Skeletal muscle tissue (tissue), 4 donors: Measurements from ENCODE around the gene TGM1. TPM values are rescaled to one million over a fixed set of nuclear protein-coding genes. Genes with fewer than 3 reads are reported as not detected.
"Not testable (repeated sequence)": the region's sequence is repeated elsewhere in the genome, so short reads cannot be mapped to it uniquely, and the experiment has no call there.

ENCODE experiments used
- H3K27ac ChIP-seq: one replicate; pipeline ENCODE4 v1.7.0; 2013; ENCODE audit warnings: mild to moderate bottlenecking, low read depth, low read length, inconsistent platforms
- H3K27me3 ChIP-seq, 3 donors: one replicate each; pipeline ENCODE4 v1.7.0; 2013; ENCODE audit warnings: low read length in 3 of 3; ENCODE audit not compliant: control insufficient read depth in 3 of 3, insufficient read depth in 3 of 3
- H3K36me3 ChIP-seq, 3 donors: one replicate each; pipeline ENCODE4 v1.7.0; 2013; ENCODE audit warnings: low read length in 3 of 3; ENCODE audit not compliant: control insufficient read depth in 3 of 3, insufficient read depth in 3 of 3
- H3K4me1 ChIP-seq, 3 donors: one replicate each; pipeline ENCODE4 v1.7.0; 2013; ENCODE audit warnings: low read length in 3 of 3, mild to moderate bottlenecking in 3 of 3; ENCODE audit not compliant: control insufficient read depth in 3 of 3, insufficient read depth in 3 of 3
- H3K4me3 ChIP-seq, 3 donors: one replicate each; pipeline ENCODE4 v1.7.0; 2013; ENCODE audit warnings: low read length in 3 of 3
- H3K9ac ChIP-seq, 3 donors: one replicate each; pipeline ENCODE4 v1.7.0; 2013; ENCODE audit warnings: low read length in 3 of 3, mild to moderate bottlenecking in 3 of 3, moderate library complexity in 2 of 3, low read depth in 1 of 3
- H3K9me3 ChIP-seq, 3 donors: one replicate each; pipeline ENCODE4 v1.7.0; 2013; ENCODE audit warnings: low read length in 3 of 3; ENCODE audit not compliant: control insufficient read depth in 3 of 3
- total RNA-seq: library from RNA; depleted of rRNA; stranded (reverse); fragments of >200 nt; gene quantifications from one replicate; pipeline ENCODE4 v1.2.3, GENCODE V29; 2014
- donor health status: Osteomylitis.

Gene TGM1
- total RNA-seq, 1 donor from 2014 or later, result 0.52 TPM

- H3K27ac ChIP-seq, result no peak overlapping the region
- H3K4me3 ChIP-seq, result no peak overlapping the region
- H3K4me1 ChIP-seq, result peaks cover 8 to 11% (median 9%) of the 10 kb centered on the region in 3 donors
- H3K27me3 ChIP-seq, result no peaks in the 10 kb centered on the region
- H3K36me3 ChIP-seq, result peaks cover 0 to 2% (median 0%) of the 10 kb centered on the region in 3 donors
- H3K9me3 ChIP-seq, result no peaks in the 10 kb centered on the region
- no peak overlapping the region for H3K9ac ChIP-seq
Measured at GRCh38 chr14:24246765-24247212, 16.2 kb downstream of the TGM1 start.

GRCh38 chr14:24245350-24245749 lies 17.6 kb downstream of the TGM1 start:
- H3K9ac ChIP-seq, H3K27me3 ChIP-seq, H3K36me3 ChIP-seq, H3K27ac ChIP-seq, H3K9me3 ChIP-seq, H3K4me3 ChIP-seq: not testable (repeated sequence)
- H3K4me1 ChIP-seq, result peaks cover 21 to 26% (median 23%) of the 10 kb centered on the region in 3 donors

GRCh38 chr14:24243336-24243836 lies 19.6 kb downstream of the TGM1 start:
- peak overlapping the region; percentile 100 for H3K27ac ChIP-seq
- peak overlapping the region; percentile 80 to 96 (median 96) for H3K4me3 ChIP-seq
- H3K4me1 ChIP-seq, result peaks cover 28 to 39% (median 37%) of the 10 kb centered on the region in 3 donors
- H3K9ac ChIP-seq, result peak overlapping the region; percentile 95 to 99 (median 97)
- H3K36me3 ChIP-seq, result peaks cover 27 to 28% (median 28%) of the 10 kb centered on the region in 3 donors
- H3K9me3 ChIP-seq, result no peaks in the 10 kb centered on the region
- H3K27me3 ChIP-seq, result no peaks in the 10 kb centered on the region

- peak overlapping the region; percentile 80 to 96 (median 96) for H3K4me3 ChIP-seq
- H3K36me3 ChIP-seq, result peaks cover 39 to 43% (median 41%) of the 10 kb centered on the region in 3 donors
- peak overlapping the region; percentile 100 for H3K27ac ChIP-seq
- H3K27me3 ChIP-seq, result no peaks in the 10 kb centered on the region
- peaks cover 40 to 52% (median 49%) of the 10 kb centered on the region in 3 donors for H3K4me1 ChIP-seq
- H3K9ac ChIP-seq, result peak overlapping the region; percentile 95 to 99 (median 97)
- no peaks in the 10 kb centered on the region for H3K9me3 ChIP-seq
Measured at GRCh38 chr14:24241829-24242443, 21.0 kb downstream of the TGM1 start.

GRCh38 chr14:24240110-24240918 lies 22.7 kb downstream of the TGM1 start:
- H3K27ac ChIP-seq, result peak overlapping the region; percentile 11

GRCh38 chr14:24238527-24239037 lies 24.4 kb downstream of the TGM1 start:
- Histone ChIP-seq H3K4me1 (peaks cover 55 to 79% (median 71%) of the 10 kb centered on the region in 3 donors), H3K36me3 (peaks cover 60 to 68% (median 66%) of the 10 kb centered on the region in 3 donors), H3K4me3 (no peak overlapping the region), H3K9me3 (no peaks in the 10 kb centered on the region), H3K9ac (no peak overlapping the region), H3K27me3 (no peaks in the 10 kb centered on the region), H3K27ac (no peak overlapping the region)

More at GRCh38 chr14:24240110-24240918, 22.7 kb downstream of the TGM1 start:
- Histone ChIP-seq H3K27me3 (no peaks in the 10 kb centered on the region), H3K36me3 (peaks cover 53 to 59% (median 58%) of the 10 kb centered on the region in 3 donors), H3K9ac (peak overlapping the region in 2 of 3 donors; percentile 51 to 99), H3K4me1 (peaks cover 44 to 65% (median 58%) of the 10 kb centered on the region in 3 donors), H3K4me3 (peak overlapping the region in 1 of 3 donors; percentile 1), H3K9me3 (no peaks in the 10 kb centered on the region)

GRCh38 chr14:24238123-24238522 lies 24.9 kb downstream of the TGM1 start:
- H3K36me3 ChIP-seq, result peaks cover 60 to 68% (median 66%) of the 10 kb centered on the region in 3 donors

GRCh38 chr14:24237463-24237955 lies 25.5 kb downstream of the TGM1 start:
- Histone ChIP-seq H3K27me3 (no peaks in the 10 kb centered on the region), H3K27ac (no peak overlapping the region)

More at GRCh38 chr14:24238123-24238522, 24.9 kb downstream of the TGM1 start:
- Histone ChIP-seq H3K4me1 (peaks cover 55 to 80% (median 71%) of the 10 kb centered on the region in 3 donors), H3K27me3 (no peaks in the 10 kb centered on the region), H3K9ac (peak overlapping the region in 1 of 3 donors; percentile 10), H3K4me3 (no peak overlapping the region), H3K9me3 (no peaks in the 10 kb centered on the region), H3K27ac (no peak overlapping the region)

GRCh38 chr14:24236689-24237462 lies 26.1 kb downstream of the TGM1 start:
- Histone ChIP-seq H3K4me1 (peaks cover 54 to 90% (median 73%) of the 10 kb centered on the region in 3 donors), H3K9me3 (no peaks in the 10 kb centered on the region), H3K27me3 (no peaks in the 10 kb centered on the region), H3K9ac (no peak overlapping the region), H3K36me3 (peaks cover 60 to 68% (median 66%) of the 10 kb centered on the region in 3 donors), H3K4me3 (no peak overlapping the region), H3K27ac (no peak overlapping the region)

More at GRCh38 chr14:24237463-24237955, 25.5 kb downstream of the TGM1 start:
- H3K9me3 ChIP-seq, result no peaks in the 10 kb centered on the region
- H3K36me3 ChIP-seq, result peaks cover 60 to 68% (median 66%) of the 10 kb centered on the region in 3 donors
- no peak overlapping the region for H3K4me3 ChIP-seq
- H3K9ac ChIP-seq, result peak overlapping the region in 2 of 3 donors; percentile 10 to 35
- peaks cover 55 to 86% (median 74%) of the 10 kb centered on the region in 3 donors for H3K4me1 ChIP-seq
